ENCODE measurements around the gene DAAM2.

DAAM2 gene

GRCh38 chr6:39816747-39817146 is 24.6 kb downstream of the DAAM2 start:
- in situ Hi-C loops (cut with MboI; ENCODE audit: low sequenced_read_pairs): no loop called here

GRCh38 chr6:39818695-39819094 is 26.5 kb downstream of the DAAM2 start:
- in situ Hi-C loops (cut with MboI; ENCODE audit: low sequenced_read_pairs): no loop called here

GRCh38 chr6:39819228-39819627 is 27.1 kb downstream of the DAAM2 start:
- in situ Hi-C loops (cut with MboI; ENCODE audit: low sequenced_read_pairs): no loop called here

GRCh38 chr6:39819676-39820075 is 27.5 kb downstream of the DAAM2 start:
- in situ Hi-C loops (cut with MboI; ENCODE audit: low sequenced_read_pairs): no loop called here

GRCh38 chr6:39820553-39820952 is 28.4 kb downstream of the DAAM2 start:
- in situ Hi-C loops (cut with MboI; ENCODE audit: low sequenced_read_pairs): no loop called here

- in situ Hi-C loops (cut with MboI; ENCODE audit: low sequenced_read_pairs): no loop called here
Observed at GRCh38 chr6:39821046-39821740, 29.0 kb downstream of the DAAM2 start.

GRCh38 chr6:39821742-39822532 is 29.8 kb downstream of the DAAM2 start:
- in situ Hi-C loops (cut with MboI; ENCODE audit: low sequenced_read_pairs): no loop called here

GRCh38 chr6:39822846-39823815 is 31.0 kb downstream of the DAAM2 start:
- in situ Hi-C loops (cut with MboI; ENCODE audit: low sequenced_read_pairs): no loop called here

GRCh38 chr6:39824030-39824926 is 32.1 kb downstream of the DAAM2 start:
- in situ Hi-C loops (cut with MboI; ENCODE audit: low sequenced_read_pairs): no loop called here

GRCh38 chr6:39829331-39829730 is 37.2 kb downstream of the DAAM2 start:
- in situ Hi-C loops (cut with MboI; ENCODE audit: low sequenced_read_pairs): no loop called here

GRCh38 chr6:39830444-39830843 is 38.3 kb downstream of the DAAM2 start:
- in situ Hi-C loops (cut with MboI; ENCODE audit: low sequenced_read_pairs): no loop called here

GRCh38 chr6:39831701-39832100 is 39.5 kb downstream of the DAAM2 start:
- in situ Hi-C loops (cut with MboI; ENCODE audit: low sequenced_read_pairs): no loop called here

- in situ Hi-C loops (cut with MboI; ENCODE audit: low sequenced_read_pairs): no loop called here
Observed at GRCh38 chr6:39834278-39834677, 42.1 kb downstream of the DAAM2 start.

- in situ Hi-C loops (cut with MboI; ENCODE audit: low sequenced_read_pairs): no loop called here
Observed at GRCh38 chr6:39834866-39835265, 42.7 kb downstream of the DAAM2 start.

- in situ Hi-C loops (cut with MboI; ENCODE audit: low sequenced_read_pairs): no loop called here
Observed at GRCh38 chr6:39835821-39836295, 43.7 kb downstream of the DAAM2 start.

GRCh38 chr6:39836606-39837005 is 44.4 kb downstream of the DAAM2 start:
- in situ Hi-C loops (cut with MboI; ENCODE audit: low sequenced_read_pairs): no loop called here

- in situ Hi-C loops (cut with MboI; ENCODE audit: low sequenced_read_pairs): no loop called here
Observed at GRCh38 chr6:39839445-39839844, 47.3 kb downstream of the DAAM2 start.

GRCh38 chr6:39840781-39841180 is 48.6 kb downstream of the DAAM2 start:
- in situ Hi-C loops (cut with MboI; ENCODE audit: low sequenced_read_pairs): no loop called here

GRCh38 chr6:39841291-39841690 is 49.1 kb downstream of the DAAM2 start:
- in situ Hi-C loops (cut with MboI; ENCODE audit: low sequenced_read_pairs): no loop called here

- in situ Hi-C loops (cut with MboI; ENCODE audit: low sequenced_read_pairs): no loop called here
Observed at GRCh38 chr6:39841923-39842322, 49.7 kb downstream of the DAAM2 start.
